GM12878 (cell line): Measurements from ENCODE around the gene BLACAT1.

Experiments used
- CEBPB ChIP-seq, 2 experiments: fragments of 150-350 bp in 1 of 2; IDR thresholded peaks; 2 replicates each; pipeline ENCODE4 v1.6.1; 2012 to 2014; ENCODE audit warnings: low read depth in 2 of 2, low read length in 2 of 2, borderline replicate concordance in 1 of 2, inconsistent platforms in 1 of 2
- CEBPZ ChIP-seq: fragments of 150-350 bp; IDR thresholded peaks from 2 replicates; pipeline ENCODE4 v1.6.1; 2016; ENCODE audit warnings: low read depth, low read length
- CHD2 ChIP-seq: IDR thresholded peaks from 2 replicates; pipeline ENCODE4 v1.6.1; 2011; ENCODE audit warnings: low read depth, low read length, improper control_type of control experiment, borderline replicate concordance
- CTCF ChIP-seq, 3 experiments: IDR thresholded peaks in 2 of 3; conservative IDR thresholded peaks in 1 of 3; 2 replicates each; pipeline ENCODE4 v1.5.1; 2011; ENCODE audit warnings: low read depth in 3 of 3, low read length in 3 of 3, mild to moderate bottlenecking in 3 of 3, control low read depth in 2 of 3, moderate library complexity in 2 of 3, inconsistent platforms in 1 of 3, mixed read lengths in 1 of 3; ENCODE audit not compliant: control insufficient read depth in 2 of 3, insufficient read depth in 1 of 3; ENCODE audit errors: extremely low read depth in 1 of 3
- EZH2 ChIP-seq: IDR thresholded peaks from 2 replicates; pipeline ENCODE4 v1.6.1; 2012; ENCODE audit warnings: low read depth, mild to moderate bottlenecking, control low read depth, inconsistent platforms, low read length, borderline replicate concordance; ENCODE audit not compliant: control insufficient read depth
- NR2C1 ChIP-seq: fragments of 450-650 bp; IDR thresholded peaks from 2 replicates; pipeline ENCODE4 v1.6.1; 2017; ENCODE audit warnings: antibody characterized with exemption, mild to moderate bottlenecking, moderate library complexity
- REST ChIP-seq: IDR thresholded peaks from 2 replicates; pipeline ENCODE4 v1.6.1; 2012; ENCODE audit warnings: mild to moderate bottlenecking, low read depth, low read length
- ZNF274 ChIP-seq: IDR thresholded peaks from one replicate; pipeline ENCODE4 v1.8.0; 2011; ENCODE audit not compliant: insufficient read length, insufficient read depth

- TF ChIP-seq EZH2: no peak
- TF ChIP-seq CEBPZ: no peak
- no peak for TF ChIP-seq CTCF (IDR thresholded peaks at IDR 0.05 in 2 of 3, conservative IDR thresholded peaks at IDR 0.05 in 1 of 3; ENCODE audit: control insufficient read depth in 2 of 3, extremely low read depth in 1 of 3, insufficient read depth in 1 of 3, low read depth in 3 of 3, low read length in 3 of 3)
- no peak for TF ChIP-seq NR2C1
- TF ChIP-seq ZNF274: no peak
- no peak for TF ChIP-seq CEBPB (IDR thresholded peaks at IDR 0.05; ENCODE audit: borderline replicate concordance in 1 of 2, low read depth in 2 of 2, low read length in 2 of 2)
- no peak for TF ChIP-seq CHD2
- TF ChIP-seq REST: no peak
Measured at GRCh38 chr1:205441716-205442050, 14.2 kb downstream of the BLACAT1 start.
